Bronchial epithelial cell (primary cell): ENCODE data around the gene ABTB2. TPM values are rescaled to one million over a fixed set of nuclear protein-coding genes. Genes with fewer than 3 reads are reported as not detected.
A peak's percentile ranks its signal among the peaks of the same experiment; 100 is the strongest.

Experiments
- DNase-seq: peaks from one replicate; pipeline ENCODE4 v3.0.0-alpha.2; 2010; ENCODE audit warnings: low read depth
- FAIRE-seq: peaks from 2 replicates; lab custom pipeline; 2011; peaks lifted over from hg19 to GRCh38; lab: Jason Lieb, UNC
- H3K27me3 ChIP-seq: 2 replicates; pipeline ENCODE4 v1.5.1; 2011; ENCODE audit warnings: low read length; ENCODE audit not compliant: control insufficient read depth, insufficient read depth
- H3K36me3 ChIP-seq: 2 replicates; pipeline ENCODE4 v1.5.1; 2011; ENCODE audit warnings: low read length; ENCODE audit not compliant: control insufficient read depth, insufficient read depth
- H3K4me3 ChIP-seq: 2 replicates; pipeline ENCODE4 v1.5.1; 2011; ENCODE audit warnings: mild to moderate bottlenecking, low read depth, low read length, control low read depth
- total RNA-seq: library from RNA; depleted of rRNA; stranded (reverse); fragments of >200 nt; gene quantifications from 2 replicates; pipeline ENCODE4 v1.2.1, GENCODE V29; 2014
- TF ChIP-seq, protein P1 (sequence below): IDR thresholded peaks from 2 replicates; pipeline ENCODE4 v1.5.1; 2011; ENCODE audit warnings: mild to moderate bottlenecking, moderate library complexity, low read length, control low read depth, inconsistent platforms; ENCODE audit not compliant: insufficient read depth, severe bottlenecking

The ABTB2 gene
- total RNA-seq, 1 donor from 2014 or later: 0.53 TPM

- H3K36me3 ChIP-seq: no peaks in the 10 kb centered on the region
- DNase-seq (no peak), FAIRE-seq (no peak)
- no peak overlapping the region for H3K4me3 ChIP-seq
- TF ChIP-seq, protein P1, sequence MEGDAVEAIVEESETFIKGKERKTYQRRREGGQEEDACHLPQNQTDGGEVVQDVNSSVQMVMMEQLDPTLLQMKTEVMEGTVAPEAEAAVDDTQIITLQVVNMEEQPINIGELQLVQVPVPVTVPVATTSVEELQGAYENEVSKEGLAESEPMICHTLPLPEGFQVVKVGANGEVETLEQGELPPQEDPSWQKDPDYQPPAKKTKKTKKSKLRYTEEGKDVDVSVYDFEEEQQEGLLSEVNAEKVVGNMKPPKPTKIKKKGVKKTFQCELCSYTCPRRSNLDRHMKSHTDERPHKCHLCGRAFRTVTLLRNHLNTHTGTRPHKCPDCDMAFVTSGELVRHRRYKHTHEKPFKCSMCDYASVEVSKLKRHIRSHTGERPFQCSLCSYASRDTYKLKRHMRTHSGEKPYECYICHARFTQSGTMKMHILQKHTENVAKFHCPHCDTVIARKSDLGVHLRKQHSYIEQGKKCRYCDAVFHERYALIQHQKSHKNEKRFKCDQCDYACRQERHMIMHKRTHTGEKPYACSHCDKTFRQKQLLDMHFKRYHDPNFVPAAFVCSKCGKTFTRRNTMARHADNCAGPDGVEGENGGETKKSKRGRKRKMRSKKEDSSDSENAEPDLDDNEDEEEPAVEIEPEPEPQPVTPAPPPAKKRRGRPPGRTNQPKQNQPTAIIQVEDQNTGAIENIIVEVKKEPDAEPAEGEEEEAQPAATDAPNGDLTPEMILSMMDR: no peak
- no peaks in the 10 kb centered on the region for H3K27me3 ChIP-seq
Observed at GRCh38 chr11:34252651-34253050, 105.2 kb downstream of the ABTB2 start.

DNA sequence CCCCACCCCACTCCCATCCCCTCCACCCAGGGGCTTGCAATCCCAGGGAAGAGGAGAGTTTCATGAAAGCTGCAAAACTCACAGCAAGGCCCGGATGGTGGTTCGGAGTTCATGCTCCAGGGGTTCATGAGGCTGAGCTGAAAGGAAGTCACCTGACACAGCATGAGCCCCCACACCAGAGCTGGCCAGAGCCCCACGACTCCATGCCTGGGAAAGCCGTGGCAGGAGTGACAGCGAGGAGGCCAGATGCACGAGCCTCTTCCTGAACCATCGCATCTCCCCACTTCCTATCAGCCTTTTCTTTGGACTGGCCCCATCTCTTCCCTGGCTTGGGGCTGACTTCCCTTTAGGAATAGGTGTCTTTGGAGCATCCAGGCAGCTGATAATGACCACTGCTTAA is 105.8 kb downstream of the ABTB2 start:
- DNase-seq (no peak), FAIRE-seq (no peak)
- TF ChIP-seq, protein P1: no peak
- Histone ChIP-seq H3K36me3 (no peaks in the 10 kb centered on the region), H3K4me3 (no peak overlapping the region), H3K27me3 (no peaks in the 10 kb centered on the region)

- TF ChIP-seq, protein P1: no peak
- FAIRE-seq (no peak), DNase-seq (peak; percentile 51)
- H3K36me3 ChIP-seq: no peaks in the 10 kb centered on the region
- no peak overlapping the region for H3K4me3 ChIP-seq
- no peaks in the 10 kb centered on the region for H3K27me3 ChIP-seq
Observed at GRCh38 chr11:34251589-34251980, 106.2 kb downstream of the ABTB2 start.

DNA sequence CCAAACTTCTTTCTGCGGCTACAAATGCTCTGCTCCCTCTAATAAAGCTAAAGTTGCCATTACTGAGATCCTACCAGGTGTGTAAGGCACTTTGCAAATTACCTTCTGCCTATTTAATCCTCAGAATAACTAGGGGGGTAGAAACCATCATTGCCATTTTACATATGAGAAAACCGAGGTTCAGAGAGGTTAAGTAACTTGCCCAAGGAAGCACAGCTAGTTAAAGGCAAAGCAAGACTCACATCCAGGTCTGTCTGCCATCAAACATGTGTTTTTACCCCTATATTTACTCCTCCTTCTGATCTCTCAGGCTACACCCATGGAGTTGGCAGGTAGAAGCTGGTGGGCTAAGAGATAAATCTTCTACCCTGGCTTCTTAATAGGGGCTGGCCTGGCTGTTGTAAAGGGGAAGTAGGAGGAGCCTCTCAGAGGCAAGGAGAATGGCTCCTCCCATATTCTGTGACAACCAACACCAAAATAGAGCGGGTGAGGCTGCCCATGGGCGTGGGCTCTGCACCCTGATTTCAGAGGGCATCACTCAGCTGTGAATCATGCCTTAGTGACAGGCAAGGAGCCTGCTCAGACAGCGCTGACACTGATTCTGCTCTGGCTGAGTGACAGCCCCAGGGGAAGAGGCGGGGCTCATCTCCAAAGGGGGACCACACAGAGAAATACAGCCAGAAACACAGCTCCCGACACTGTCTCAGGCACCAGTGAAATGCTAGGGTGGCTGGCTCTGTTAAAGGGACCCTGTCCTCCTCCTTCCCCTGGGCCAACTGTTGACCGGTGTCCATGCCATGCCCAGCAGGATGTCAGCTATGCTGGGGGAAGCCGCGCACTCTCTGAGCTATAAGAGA is 106.8 kb downstream of the ABTB2 start:
- DNase-seq: peak; percentile 95
- Histone ChIP-seq H3K27me3 (no peaks in the 10 kb centered on the region), H3K36me3 (no peaks in the 10 kb centered on the region), H3K4me3 (no peak overlapping the region)
- FAIRE-seq: no peak
- TF ChIP-seq, protein P1: no peak

DNA sequence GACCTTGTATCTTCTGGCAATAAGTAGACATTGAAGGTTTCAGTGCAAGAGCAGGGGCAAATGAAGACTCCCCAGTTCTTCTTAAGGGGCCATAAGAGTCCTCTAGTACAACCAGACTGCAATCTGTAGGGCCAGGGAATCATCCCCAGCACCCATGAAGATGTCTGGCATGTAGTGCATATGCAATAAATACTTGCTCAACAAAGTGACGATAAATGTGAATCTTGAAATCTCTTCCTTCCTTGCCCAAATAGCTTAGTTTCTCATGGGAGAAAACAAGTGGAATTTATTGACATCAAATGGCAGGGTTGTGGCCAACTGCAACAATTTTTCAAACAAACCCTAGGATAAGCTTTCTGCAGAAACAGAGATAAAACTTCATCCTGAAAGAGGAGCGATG is 107.6 kb downstream of the ABTB2 start:
- TF ChIP-seq, protein P1: no peak
- no peak for DNase-seq
- Histone ChIP-seq H3K4me3 (no peak overlapping the region), H3K27me3 (no peaks in the 10 kb centered on the region), H3K36me3 (no peaks in the 10 kb centered on the region)
- no peak for FAIRE-seq
